ENCODE results near the gene HIF1AN.

Gene HIF1AN

GRCh38 chr10:100551196-100551595 is 15.5 kb downstream of the HIF1AN start:
- TF ChIP-seq POLR2A (IDR thresholded peaks at IDR 0.05; ENCODE audit: low read depth, low read length) (no peak), POLR2AphosphoS5 (IDR thresholded peaks at IDR 0.05; ENCODE audit: low read depth, low read length) (no peak), TAF1 (IDR thresholded peaks at IDR 0.05; ENCODE audit: borderline replicate concordance, low read depth, low read length) (no peak)
- DNase-seq (ENCODE audit: insufficient read length) (no peak), FAIRE-seq (no peak)

DNA sequence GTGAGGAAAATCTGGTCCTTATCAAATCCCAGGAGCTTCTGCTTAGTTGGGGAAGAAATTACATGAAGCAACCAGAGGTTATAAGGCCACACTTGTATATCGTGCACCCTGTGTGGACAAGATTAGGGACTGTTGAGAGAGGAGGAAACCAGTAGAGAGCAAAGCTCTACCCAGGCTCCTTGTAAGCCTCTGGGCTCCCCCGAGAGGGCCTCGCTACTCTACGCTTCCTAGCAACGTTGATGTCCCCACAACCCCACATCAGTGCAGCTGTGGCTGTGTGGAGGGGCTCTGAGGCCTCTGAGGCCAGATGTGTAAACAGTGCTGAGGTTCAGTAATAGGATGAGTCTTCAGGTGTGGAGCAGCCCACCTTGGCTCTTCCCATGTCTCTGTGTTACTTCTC is 16.0 kb downstream of the HIF1AN start:
- FAIRE-seq (no peak), DNase-seq (ENCODE audit: insufficient read length) (no peak)
- TF ChIP-seq POLR2A (IDR thresholded peaks at IDR 0.05; ENCODE audit: low read depth, low read length) (no peak), TAF1 (IDR thresholded peaks at IDR 0.05; ENCODE audit: borderline replicate concordance, low read depth, low read length) (no peak), POLR2AphosphoS5 (IDR thresholded peaks at IDR 0.05; ENCODE audit: low read depth, low read length) (no peak)

DNA sequence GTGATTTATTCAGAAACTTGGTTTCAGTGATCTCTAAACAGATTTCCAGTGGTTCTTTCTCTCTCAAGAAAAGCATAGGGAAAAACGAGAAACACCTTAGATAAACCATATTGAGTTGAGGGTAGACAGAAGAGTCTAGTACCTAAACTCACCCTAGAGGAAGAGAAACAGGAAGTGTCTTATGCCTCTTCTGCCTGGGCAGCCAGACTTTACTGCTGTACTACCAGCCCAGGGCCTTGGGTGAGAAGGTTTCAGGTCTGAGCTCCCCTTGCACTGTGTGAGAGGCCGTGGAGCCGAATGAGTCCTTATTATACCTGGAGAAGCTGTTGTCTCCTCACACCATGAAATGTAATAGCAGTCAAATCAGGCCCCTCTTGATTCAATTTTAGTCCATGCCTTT is 18.2 kb downstream of the HIF1AN start:
- TF ChIP-seq POLR2AphosphoS5 (IDR thresholded peaks at IDR 0.05; ENCODE audit: low read depth, low read length) (no peak), POLR2A (IDR thresholded peaks at IDR 0.05; ENCODE audit: low read depth, low read length) (no peak), TAF1 (IDR thresholded peaks at IDR 0.05; ENCODE audit: borderline replicate concordance, low read depth, low read length) (no peak)
- FAIRE-seq (peak; percentile 27), DNase-seq (ENCODE audit: insufficient read length) (no peak)

DNA sequence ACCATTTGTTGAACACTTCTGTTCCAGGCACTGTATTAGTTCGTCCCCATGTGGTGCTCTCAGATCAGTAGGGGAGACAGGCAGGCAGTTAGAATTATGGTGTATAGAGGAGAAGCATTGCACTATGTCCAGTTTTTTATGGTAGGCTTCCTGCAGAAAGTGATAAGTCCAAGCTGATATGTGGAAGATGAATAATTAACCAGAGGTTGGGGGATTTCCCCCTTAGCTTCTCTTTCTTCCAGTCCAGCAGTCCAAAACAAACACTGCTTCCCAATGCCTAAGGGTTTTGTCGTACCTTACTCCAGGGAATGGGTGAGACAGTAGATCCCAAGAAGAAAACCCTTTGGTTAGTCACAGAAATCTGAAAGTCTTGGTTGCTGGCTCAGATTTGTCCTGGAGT is 19.2 kb downstream of the HIF1AN start:
- FAIRE-seq = no peak
- TF ChIP-seq TAF1 (IDR thresholded peaks at IDR 0.05; ENCODE audit: borderline replicate concordance, low read depth, low read length) = no peak
- no peak for TF ChIP-seq POLR2AphosphoS5 (IDR thresholded peaks at IDR 0.05; ENCODE audit: low read depth, low read length)
- TF ChIP-seq POLR2A (IDR thresholded peaks at IDR 0.05; ENCODE audit: low read depth, low read length) = no peak
- no peak for DNase-seq (ENCODE audit: insufficient read length)

DNA sequence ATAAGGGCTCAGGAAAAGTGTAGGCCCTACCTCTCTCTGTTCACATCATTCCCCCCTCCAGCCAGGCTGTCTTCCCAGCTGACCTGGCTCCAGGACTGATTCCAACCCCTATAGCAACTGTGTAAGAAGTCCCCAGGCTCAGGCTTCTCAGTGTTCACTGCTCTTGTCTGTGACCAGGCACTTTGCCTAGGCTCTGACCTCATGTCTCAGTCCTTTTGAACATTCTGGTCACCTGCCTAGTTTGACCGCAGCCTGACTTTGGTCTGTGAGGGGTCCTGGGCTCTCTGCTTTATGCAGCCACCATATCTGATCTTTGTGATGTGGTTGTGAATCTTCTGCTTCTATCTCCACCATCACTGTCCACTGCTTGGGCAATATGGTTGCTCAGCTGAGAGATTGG is 24.5 kb downstream of the HIF1AN start:
- TF ChIP-seq POLR2AphosphoS5 (IDR thresholded peaks at IDR 0.05; ENCODE audit: low read depth, low read length) (no peak), TAF1 (IDR thresholded peaks at IDR 0.05; ENCODE audit: borderline replicate concordance, low read depth, low read length) (no peak), POLR2A (IDR thresholded peaks at IDR 0.05; ENCODE audit: low read depth, low read length) (no peak)
- FAIRE-seq (no peak), DNase-seq (ENCODE audit: insufficient read length) (no peak)

- DNase-seq (ENCODE audit: insufficient read length) (no peak), FAIRE-seq (no peak)
- TF ChIP-seq POLR2A (IDR thresholded peaks at IDR 0.05; ENCODE audit: low read depth, low read length) (no peak), POLR2AphosphoS5 (IDR thresholded peaks at IDR 0.05; ENCODE audit: low read depth, low read length) (no peak), TAF1 (IDR thresholded peaks at IDR 0.05; ENCODE audit: borderline replicate concordance, low read depth, low read length) (no peak)
These were observed 25.3 kb downstream of the HIF1AN start for GRCh38 chr10:100561005-100561404.

DNA sequence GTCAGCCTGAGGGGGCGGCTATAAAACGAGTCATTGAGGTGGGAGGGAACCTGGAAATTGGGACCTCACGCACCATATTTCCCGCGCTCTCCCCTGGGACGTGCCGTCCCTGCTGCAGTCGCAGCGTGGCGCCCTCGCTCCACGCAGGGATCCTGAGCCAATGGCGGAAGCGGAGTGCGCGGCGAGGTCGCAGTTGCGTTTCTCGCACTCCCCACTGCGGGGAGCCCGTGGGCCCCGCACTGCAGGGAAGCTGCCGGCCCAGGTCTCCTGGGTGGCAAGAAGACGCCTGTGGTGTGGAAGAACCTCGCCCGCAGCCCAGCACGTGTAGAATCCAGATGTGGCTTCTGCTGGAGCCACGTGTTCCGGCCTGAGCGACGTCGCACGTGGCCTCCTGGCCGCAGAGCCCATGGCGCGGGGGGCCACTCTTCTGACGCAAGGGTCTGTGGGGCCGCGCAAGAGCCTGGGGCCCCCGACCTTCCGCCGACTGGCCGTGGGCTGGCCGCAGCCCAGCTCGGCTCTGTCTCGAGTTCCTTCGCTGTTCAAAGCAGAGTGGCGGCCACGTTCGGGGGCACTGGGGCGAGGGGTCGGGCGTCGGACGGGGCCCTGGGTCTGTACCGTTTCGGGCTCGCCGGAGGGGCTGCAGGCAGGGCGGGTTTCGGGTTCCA is 26.4 kb downstream of the HIF1AN start:
- FAIRE-seq (no peak), DNase-seq (ENCODE audit: insufficient read length) (peak; percentile 54)
- TF ChIP-seq POLR2AphosphoS5 (IDR thresholded peaks at IDR 0.05; ENCODE audit: low read depth, low read length) (no peak), TAF1 (IDR thresholded peaks at IDR 0.05; ENCODE audit: borderline replicate concordance, low read depth, low read length) (no peak), POLR2A (IDR thresholded peaks at IDR 0.05; ENCODE audit: low read depth, low read length) (no peak)

DNA sequence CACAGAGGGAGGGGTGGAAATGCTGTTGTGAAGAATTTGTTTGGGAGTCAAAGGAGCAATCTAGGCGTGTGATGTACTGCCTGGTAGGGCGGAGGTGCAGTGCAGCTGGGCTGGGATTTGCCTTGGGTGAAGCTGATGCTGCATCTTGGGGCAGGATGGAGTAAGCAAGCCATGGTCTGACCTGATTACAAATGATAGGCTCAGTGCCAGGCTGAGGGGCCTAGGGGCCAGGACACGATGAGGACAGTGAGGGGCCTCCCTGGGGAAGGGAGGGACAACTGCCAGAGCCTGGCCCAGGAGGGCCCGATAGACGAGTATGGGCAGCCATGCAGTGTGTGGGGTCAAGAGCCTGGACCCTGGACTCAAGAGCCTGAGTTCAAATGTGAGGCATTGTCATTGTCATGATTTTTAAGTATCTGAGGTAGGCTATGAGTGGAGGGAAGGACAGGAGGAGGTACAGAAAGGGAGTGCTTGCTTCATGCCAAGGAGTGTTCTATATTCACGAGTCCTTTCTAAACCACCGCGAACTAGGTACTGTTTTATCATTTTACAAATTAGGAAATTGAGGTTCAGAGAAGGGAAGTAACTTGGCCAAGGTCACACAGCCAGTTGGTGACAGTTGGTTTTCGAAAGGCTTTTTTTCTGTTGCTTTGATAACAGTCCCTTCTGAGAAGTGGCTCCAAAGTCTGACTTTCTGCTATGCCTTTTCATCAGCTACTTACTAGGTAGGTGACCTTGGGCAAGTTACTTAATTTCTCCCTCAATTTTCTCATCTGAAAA is 29.7 kb downstream of the HIF1AN start:
- TF ChIP-seq TAF1 (IDR thresholded peaks at IDR 0.05; ENCODE audit: borderline replicate concordance, low read depth, low read length) (no peak), POLR2AphosphoS5 (IDR thresholded peaks at IDR 0.05; ENCODE audit: low read depth, low read length) (no peak), POLR2A (IDR thresholded peaks at IDR 0.05; ENCODE audit: low read depth, low read length) (no peak)
- DNase-seq (ENCODE audit: insufficient read length) = no peak
- no peak for FAIRE-seq

DNA sequence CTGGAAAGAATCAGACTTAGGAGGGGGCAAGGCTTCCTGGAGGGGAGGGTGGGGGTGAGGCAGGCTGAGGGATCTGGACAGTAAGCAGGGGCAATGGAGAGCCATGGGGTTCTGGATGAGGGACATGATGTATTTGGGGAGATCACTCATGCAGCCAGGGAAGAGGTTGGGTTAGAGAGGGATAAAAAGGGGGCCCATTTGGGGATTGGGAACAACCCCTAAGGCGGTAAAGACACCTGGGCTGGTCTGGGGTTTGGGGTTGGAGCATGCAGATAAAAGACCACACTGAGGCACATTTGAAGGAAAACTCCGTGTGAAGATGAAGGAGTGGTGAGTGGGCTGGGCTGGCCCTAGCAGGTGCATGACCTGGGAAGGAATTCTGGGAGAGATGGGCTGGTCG is 30.8 kb downstream of the HIF1AN start:
- DNase-seq (ENCODE audit: insufficient read length) (no peak), FAIRE-seq (no peak)
- TF ChIP-seq POLR2A (IDR thresholded peaks at IDR 0.05; ENCODE audit: low read depth, low read length) = no peak
- TF ChIP-seq POLR2AphosphoS5 (IDR thresholded peaks at IDR 0.05; ENCODE audit: low read depth, low read length) = no peak
- no peak for TF ChIP-seq TAF1 (IDR thresholded peaks at IDR 0.05; ENCODE audit: borderline replicate concordance, low read depth, low read length)

DNA sequence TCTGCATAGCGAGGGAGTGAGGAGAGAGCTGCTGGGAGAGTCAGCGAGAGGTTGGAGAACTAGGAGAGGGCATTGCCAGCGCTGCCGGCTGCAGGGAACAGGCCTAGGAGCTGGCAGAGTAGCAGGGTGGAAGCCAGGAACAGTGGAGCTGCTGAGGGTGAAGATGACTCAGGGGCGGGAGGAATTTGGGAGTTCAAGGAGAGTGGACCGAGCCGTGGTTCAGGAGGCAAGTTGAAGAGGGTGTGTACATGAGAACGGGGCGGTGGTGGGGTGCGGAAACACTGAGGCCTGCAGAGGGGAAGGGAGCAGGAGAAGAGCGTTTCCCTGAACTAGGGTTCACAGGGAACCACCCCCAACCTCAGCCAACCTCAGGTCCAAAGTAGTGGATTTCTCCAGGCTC is 31.5 kb downstream of the HIF1AN start:
- no peak for TF ChIP-seq POLR2AphosphoS5 (IDR thresholded peaks at IDR 0.05; ENCODE audit: low read depth, low read length)
- TF ChIP-seq POLR2A (IDR thresholded peaks at IDR 0.05; ENCODE audit: low read depth, low read length) = no peak
- no peak for TF ChIP-seq TAF1 (IDR thresholded peaks at IDR 0.05; ENCODE audit: borderline replicate concordance, low read depth, low read length)
- DNase-seq (ENCODE audit: insufficient read length) (no peak), FAIRE-seq (no peak)

DNA sequence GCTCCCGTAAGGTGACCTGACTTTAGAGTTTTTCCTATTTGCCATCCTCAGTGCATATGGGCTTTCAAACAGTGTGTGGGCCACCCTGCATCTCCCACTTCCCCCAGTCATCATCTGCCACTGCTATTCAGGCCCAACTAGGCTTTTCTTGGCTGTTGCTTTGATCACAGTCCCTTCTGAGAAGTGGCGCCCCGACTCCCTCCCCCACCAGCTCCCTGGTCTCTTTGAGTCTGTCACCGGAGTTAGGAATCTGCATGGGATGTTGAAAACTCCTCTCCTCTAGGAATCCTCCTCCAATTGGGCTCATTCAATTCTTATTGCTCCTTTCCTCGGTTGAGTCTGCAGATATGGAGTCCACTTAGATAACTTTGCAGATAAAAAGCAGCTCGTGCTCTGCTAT is 32.1 kb downstream of the HIF1AN start:
- TF ChIP-seq POLR2A (IDR thresholded peaks at IDR 0.05; ENCODE audit: low read depth, low read length) (no peak), TAF1 (IDR thresholded peaks at IDR 0.05; ENCODE audit: borderline replicate concordance, low read depth, low read length) (no peak), POLR2AphosphoS5 (IDR thresholded peaks at IDR 0.05; ENCODE audit: low read depth, low read length) (no peak)
- DNase-seq (ENCODE audit: insufficient read length) = no peak
- FAIRE-seq = no peak

GRCh38 chr10:100568912-100569311 is 33.2 kb downstream of the HIF1AN start:
- FAIRE-seq (no peak), DNase-seq (ENCODE audit: insufficient read length) (no peak)
- TF ChIP-seq POLR2AphosphoS5 (IDR thresholded peaks at IDR 0.05; ENCODE audit: low read depth, low read length) (no peak), TAF1 (IDR thresholded peaks at IDR 0.05; ENCODE audit: borderline replicate concordance, low read depth, low read length) (no peak), POLR2A (IDR thresholded peaks at IDR 0.05; ENCODE audit: low read depth, low read length) (no peak)
